C1 segment of cervical spinal cord (tissue), 14 donors: ENCODE results near the gene PIK3C2G.
"Not testable (repeated sequence)": the region's sequence is repeated elsewhere in the genome, so short reads cannot be mapped to it uniquely, and the experiment has no call there.

Source experiments
- DNase-seq, 14 donors: peaks; one replicate each; lab custom pipeline; 2025; lab: John Stamatoyannopoulos, UW

PIK3C2G gene

GRCh38 chr12:18261273-18261672, at the start of gene PIK3C2G:
Gene PIK3C2G, plus strand, starts transcription at chr12:18261518. Its CDS starts 20,564 bp downstream, at chr12:18282082.
- DNase-seq, result no peak

GRCh38 chr12:18217966-18218365, 43.4 kb upstream of the PIK3C2G start:
- no peak for DNase-seq

- DNase-seq, result no peak
Measured at GRCh38 chr12:18221726-18222125, 39.6 kb upstream of the PIK3C2G start.

- no peak for DNase-seq
Measured at GRCh38 chr12:18222699-18223098, 38.6 kb upstream of the PIK3C2G start.

- DNase-seq, result no peak
Measured at GRCh38 chr12:18224745-18225144, 36.6 kb upstream of the PIK3C2G start.

GRCh38 chr12:18239526-18239925, 21.8 kb upstream of the PIK3C2G start:
- no peak for DNase-seq

- DNase-seq, result no peak
Measured at GRCh38 chr12:18242380-18243089, 18.8 kb upstream of the PIK3C2G start.

- DNase-seq, result no peak
Measured at GRCh38 chr12:18243238-18243637, 18.1 kb upstream of the PIK3C2G start.

GRCh38 chr12:18246066-18246465, 15.3 kb upstream of the PIK3C2G start:
- DNase-seq, result no peak

GRCh38 chr12:18250313-18250916, 10.9 kb upstream of the PIK3C2G start:
- DNase-seq, result peak in 2 of 14 donors; percentile 4 to 11

- DNase-seq, result no peak
Measured at GRCh38 chr12:18254081-18254480, 7.2 kb upstream of the PIK3C2G start.

- not testable (repeated sequence) for DNase-seq
Measured at GRCh38 chr12:18255004-18255403, 6.3 kb upstream of the PIK3C2G start.

GRCh38 chr12:18257251-18257650, 4.1 kb upstream of the PIK3C2G start:
- DNase-seq, result no peak

GRCh38 chr12:18258929-18259328, 2.4 kb upstream of the PIK3C2G start:
- DNase-seq, result no peak

GRCh38 chr12:18259906-18260682, 1.2 kb upstream of the PIK3C2G start:
- DNase-seq, result no peak

GRCh38 chr12:18261906-18262305, 588 bp downstream of the PIK3C2G start:
- no peak for DNase-seq

GRCh38 chr12:18262514-18262913, 1.2 kb downstream of the PIK3C2G start:
- DNase-seq, result no peak

- DNase-seq, result no peak
Measured at GRCh38 chr12:18264581-18265075, 3.3 kb downstream of the PIK3C2G start.

GRCh38 chr12:18267427-18268099, 6.2 kb downstream of the PIK3C2G start:
- DNase-seq, result no peak

- no peak for DNase-seq
Measured at GRCh38 chr12:18270958-18271460, 9.7 kb downstream of the PIK3C2G start.

- DNase-seq, result no peak
Measured at GRCh38 chr12:18275981-18276380, 14.7 kb downstream of the PIK3C2G start.

GRCh38 chr12:18277196-18277595, 15.9 kb downstream of the PIK3C2G start:
- no peak for DNase-seq
